OCI-LY7 (cell line): Measurements from ENCODE around the gene TFPT. TPM values are rescaled to one million over a fixed set of nuclear protein-coding genes. Genes with fewer than 3 reads are reported as not detected.

Source experiments
- BruUV-seq: library from RNA; stranded (reverse); fragments of 400-500 nt; replicated peaks from 2 replicates; lab custom pipeline; 2021; lab: Mats Ljungman, UMichigan
- CTCF ChIA-PET: fragments of 300-600 bp; sonication (Branson Sonifier 250); formaldehyde crosslinking; loops from one replicate; lab custom pipeline; 2022; ENCODE audit warnings: antibody characterized with exemption; ENCODE audit not compliant: unreplicated experiment; lab: Charles Lee
- POLR2A ChIA-PET: fragments of 300-600 bp; sonication (Branson Sonifier 250); formaldehyde crosslinking; loops from one replicate; lab custom pipeline; 2022; ENCODE audit warnings: antibody characterized with exemption; lab: Charles Lee
- DNase-seq: peaks from one replicate; pipeline ENCODE4 v3.0.0-alpha.2; 2015; ENCODE audit warnings: low spot score
- H2AFZ ChIP-seq: fragments of 200-600 bp; sonication (generic), shearing (Covaris generic); 2 replicates; pipeline ENCODE4 v1.6.1; 2014; ENCODE audit warnings: mild to moderate bottlenecking, antibody characterized with exemption, low read length, moderate library complexity
- H3K27ac ChIP-seq: fragments of 200-600 bp; sonication (generic); 2 replicates; pipeline ENCODE4 v1.5.1; 2014; ENCODE audit warnings: mixed run types, low read depth, mild to moderate bottlenecking, moderate library complexity, low read length, inconsistent platforms; ENCODE audit not compliant: poor library complexity, severe bottlenecking
- H3K36me3 ChIP-seq: fragments of 200-600 bp; sonication (generic); 2 replicates; pipeline ENCODE4 v1.6.1; 2014; ENCODE audit warnings: mild to moderate bottlenecking, antibody characterized with exemption, low read length, moderate library complexity, mixed read lengths; ENCODE audit not compliant: insufficient read depth
- H3K4me1 ChIP-seq: fragments of 200-600 bp; sonication (generic); 2 replicates; pipeline ENCODE4 v1.5.1; 2014; ENCODE audit warnings: mild to moderate bottlenecking, low read length; ENCODE audit not compliant: insufficient read depth, poor library complexity, severe bottlenecking
- H3K4me2 ChIP-seq: fragments of 200-600 bp; sonication (generic); 2 replicates; pipeline ENCODE4 v1.6.1; 2014; ENCODE audit warnings: mild to moderate bottlenecking, low read length
- H3K4me3 ChIP-seq: fragments of 200-600 bp; sonication (generic); 2 replicates; pipeline ENCODE4 v1.5.1; 2014; ENCODE audit warnings: mild to moderate bottlenecking, low read depth, low read length; ENCODE audit not compliant: poor library complexity, severe bottlenecking
- H3K79me2 ChIP-seq: fragments of 200-600 bp; sonication (generic); 2 replicates; pipeline ENCODE4 v1.6.1; 2016; ENCODE audit warnings: low read depth, mild to moderate bottlenecking, low read length, moderate library complexity, mixed read lengths; ENCODE audit not compliant: insufficient read depth
- H3K9me2 ChIP-seq: fragments of 200-600 bp; sonication (generic); 2 replicates; pipeline ENCODE4 v1.6.1; 2016; ENCODE audit warnings: mild to moderate bottlenecking, low read length, mixed read lengths; ENCODE audit not compliant: insufficient read depth
- H3K9me3 ChIP-seq: fragments of 200-600 bp; sonication (generic); 2 replicates; pipeline ENCODE4 v1.6.1; 2014; ENCODE audit warnings: mild to moderate bottlenecking, mixed run types, low read length, mixed read lengths
- H4K20me1 ChIP-seq: fragments of 200-600 bp; sonication (generic); 2 replicates; pipeline ENCODE4 v1.6.1; 2014; ENCODE audit warnings: mild to moderate bottlenecking, antibody characterized with exemption, low read length, moderate library complexity, mixed read lengths; ENCODE audit not compliant: insufficient read depth
- EZH2phosphoT487 ChIP-seq: fragments of 200-600 bp; sonication (generic); IDR thresholded peaks from 2 replicates; pipeline ENCODE4 v1.6.1; 2018; ENCODE audit warnings: low read depth, borderline replicate concordance, mild to moderate bottlenecking, mixed run types, antibody characterized with exemption, low read length, moderate library complexity, mixed read lengths
- intact Hi-C: fragments of 100-400 bp; cut with micrococcal nuclease; formaldehyde crosslinking; loops from one replicate; pipeline ENCODE4 v1.10.0; 2022; ENCODE audit not compliant: unreplicated experiment
- total RNA-seq, 2 experiments: library from RNA; depleted of rRNA in 1 of 2; stranded (reverse); fragments of >200 nt in 1 of 2; shearing (Covaris generic) in 1 of 2; gene quantifications; 2 replicates each; pipeline ENCODE4 v1.2.3, GENCODE V29; 2014 to 2022
- TF ChIP-seq, protein P1 (sequence below): fragments of 200-600 bp; sonication (generic); conservative IDR thresholded peaks from 2 replicates; pipeline ENCODE4 v1.5.1; 2014; ENCODE audit warnings: mild to moderate bottlenecking, antibody characterized with exemption, low read length, moderate library complexity, mixed read lengths

The TFPT gene
- total RNA-seq, 2 experiments from 2014 or later, result 17.2 to 20.2 TPM

DNA sequence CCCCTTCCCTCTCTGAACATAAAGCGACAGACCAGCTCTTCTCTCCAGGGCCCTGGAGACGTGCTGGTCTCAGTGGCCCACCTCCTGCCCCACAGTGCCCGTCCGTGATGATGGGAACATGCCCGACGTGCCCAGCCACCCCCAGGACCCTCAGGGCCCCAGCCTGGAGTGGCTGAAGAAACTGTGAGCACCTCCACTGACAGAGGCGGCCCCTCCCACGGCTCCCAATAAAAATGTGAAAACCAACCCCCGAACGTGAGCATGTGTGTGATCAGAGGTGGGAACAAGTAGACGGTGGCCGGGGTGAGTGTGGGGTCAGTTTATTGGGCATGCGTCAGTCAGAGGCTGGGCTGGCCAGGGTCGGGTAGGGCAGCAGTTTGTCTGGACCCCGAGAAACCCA lies 8.7 kb downstream of the TFPT start:
- TF ChIP-seq, protein P1, sequence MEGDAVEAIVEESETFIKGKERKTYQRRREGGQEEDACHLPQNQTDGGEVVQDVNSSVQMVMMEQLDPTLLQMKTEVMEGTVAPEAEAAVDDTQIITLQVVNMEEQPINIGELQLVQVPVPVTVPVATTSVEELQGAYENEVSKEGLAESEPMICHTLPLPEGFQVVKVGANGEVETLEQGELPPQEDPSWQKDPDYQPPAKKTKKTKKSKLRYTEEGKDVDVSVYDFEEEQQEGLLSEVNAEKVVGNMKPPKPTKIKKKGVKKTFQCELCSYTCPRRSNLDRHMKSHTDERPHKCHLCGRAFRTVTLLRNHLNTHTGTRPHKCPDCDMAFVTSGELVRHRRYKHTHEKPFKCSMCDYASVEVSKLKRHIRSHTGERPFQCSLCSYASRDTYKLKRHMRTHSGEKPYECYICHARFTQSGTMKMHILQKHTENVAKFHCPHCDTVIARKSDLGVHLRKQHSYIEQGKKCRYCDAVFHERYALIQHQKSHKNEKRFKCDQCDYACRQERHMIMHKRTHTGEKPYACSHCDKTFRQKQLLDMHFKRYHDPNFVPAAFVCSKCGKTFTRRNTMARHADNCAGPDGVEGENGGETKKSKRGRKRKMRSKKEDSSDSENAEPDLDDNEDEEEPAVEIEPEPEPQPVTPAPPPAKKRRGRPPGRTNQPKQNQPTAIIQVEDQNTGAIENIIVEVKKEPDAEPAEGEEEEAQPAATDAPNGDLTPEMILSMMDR, result no peak
- no peak for TF ChIP-seq EZH2phosphoT487
- ChIA-PET CTCF (no interaction called here), POLR2A (no interaction called here)
- H3K4me1 ChIP-seq, result peaks cover 11% of the 10 kb centered on the region
- intact Hi-C loops, result no loop called here
- H3K4me3 ChIP-seq, result no peak overlapping the region
- peaks cover 63% of the 10 kb centered on the region for H3K36me3 ChIP-seq
- BruUV-seq, result no TSS peak
- no peak overlapping the region for H3K4me2 ChIP-seq
- no peak overlapping the region for H3K27ac ChIP-seq
- H3K9me2 ChIP-seq, result no peaks in the 10 kb centered on the region
- H3K9me3 ChIP-seq, result no peaks in the 10 kb centered on the region
- H2AFZ ChIP-seq, result no peak overlapping the region
- DNase-seq, result no peak
- H3K79me2 ChIP-seq, result peaks cover 27% of the 10 kb centered on the region; the same call in 1 of the 2 replicates
- no peaks in the 10 kb centered on the region for H4K20me1 ChIP-seq

DNA sequence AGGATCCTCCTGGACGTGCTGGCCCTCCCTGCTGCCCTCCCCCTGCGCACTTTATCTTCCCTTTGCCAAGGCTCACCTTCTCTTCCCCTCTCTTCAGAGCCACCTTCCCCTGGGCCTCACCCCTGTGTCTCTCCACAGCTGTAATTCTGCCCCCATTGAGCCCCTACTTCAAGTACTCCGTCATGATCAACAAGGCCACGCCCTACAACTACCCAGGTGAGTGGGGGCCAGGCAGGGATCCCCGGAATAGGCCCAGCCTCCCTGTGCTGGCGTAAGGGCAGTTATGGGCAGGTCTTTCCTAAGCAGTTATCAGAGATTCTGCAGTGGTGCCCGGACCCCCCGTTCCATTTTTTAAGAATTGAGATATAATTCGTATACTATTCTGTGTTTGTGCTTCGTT lies 9.7 kb downstream of the TFPT start:
- TF ChIP-seq, protein P1, result no peak
- TF ChIP-seq EZH2phosphoT487, result no peak
- BruUV-seq, result no TSS peak
- peaks cover 27% of the 10 kb centered on the region; the same call in 1 of the 2 replicates for H3K79me2 ChIP-seq
- peaks cover 11% of the 10 kb centered on the region for H3K4me1 ChIP-seq
- no peak overlapping the region for H3K4me2 ChIP-seq
- H3K9me2 ChIP-seq, result no peaks in the 10 kb centered on the region
- no peaks in the 10 kb centered on the region for H3K9me3 ChIP-seq
- ChIA-PET CTCF (no interaction called here), POLR2A (no interaction called here)
- peaks cover 57% of the 10 kb centered on the region for H3K36me3 ChIP-seq
- intact Hi-C loops, result no loop called here
- no peaks in the 10 kb centered on the region for H4K20me1 ChIP-seq
- DNase-seq, result no peak
- H3K27ac ChIP-seq, result no peak overlapping the region
- no peak overlapping the region for H2AFZ ChIP-seq
- no peak overlapping the region for H3K4me3 ChIP-seq

DNA sequence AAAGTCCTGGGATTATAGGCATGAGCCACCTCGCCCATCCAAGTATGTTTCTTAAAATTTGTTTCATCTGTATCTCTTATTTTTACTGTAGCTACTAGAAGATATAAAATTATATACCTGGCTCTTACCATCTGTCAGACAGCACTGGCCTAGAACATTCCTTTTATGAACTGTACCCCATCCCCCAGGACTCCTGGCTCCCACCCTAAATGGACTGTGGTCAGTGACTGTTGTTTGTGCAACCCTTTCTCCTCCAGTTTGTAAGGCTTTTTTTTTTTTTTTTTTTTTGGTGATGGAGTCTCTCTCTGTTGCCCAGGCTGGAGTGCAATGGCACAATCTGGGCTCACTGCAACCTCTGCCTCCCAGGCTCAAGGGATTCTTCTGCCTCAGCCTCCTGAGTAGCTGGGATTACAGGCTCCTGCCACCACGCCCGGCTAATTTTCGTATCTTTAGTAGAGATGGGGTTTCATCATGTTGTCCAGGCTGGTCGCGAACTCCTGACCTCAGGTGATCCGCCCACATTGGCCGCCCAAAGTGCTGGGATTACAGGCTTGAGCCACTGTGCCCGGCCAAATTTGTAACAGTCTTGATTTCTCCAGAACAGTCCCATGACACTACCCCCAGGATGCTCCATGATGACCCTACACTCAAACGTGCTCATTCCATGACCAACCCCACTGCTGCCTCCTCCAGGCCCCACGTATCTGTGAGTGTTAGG lies 10.3 kb downstream of the TFPT start:
- peaks cover 51% of the 10 kb centered on the region for H3K36me3 ChIP-seq
- no peak overlapping the region for H2AFZ ChIP-seq
- no peaks in the 10 kb centered on the region for H3K9me3 ChIP-seq
- TF ChIP-seq, protein P1, result no peak
- TF ChIP-seq EZH2phosphoT487, result no peak
- peaks cover 27% of the 10 kb centered on the region; the same call in 1 of the 2 replicates for H3K79me2 ChIP-seq
- intact Hi-C loops, result no loop called here
- H3K4me3 ChIP-seq, result no peak overlapping the region
- no peak overlapping the region for H3K27ac ChIP-seq
- CTCF ChIA-PET, result no interaction called here
- no peak for DNase-seq
- no peak overlapping the region for H3K4me2 ChIP-seq
- BruUV-seq, result no TSS peak
- no peaks in the 10 kb centered on the region for H4K20me1 ChIP-seq
- POLR2A ChIA-PET, result no interaction called here
- H3K4me1 ChIP-seq, result peaks cover 11% of the 10 kb centered on the region
- H3K9me2 ChIP-seq, result no peaks in the 10 kb centered on the region
